Upper lobe of right lung (tissue), 1 donor: ENCODE measurements around the gene MECP2. TPM values are rescaled to one million over a fixed set of nuclear protein-coding genes. Genes with fewer than 3 reads are reported as not detected.

ENCODE experiments used
- ATAC-seq: fragments of 200-7000 bp; cut with Tn5 transposase; one replicate; pipeline ENCODE4 v1.9.1; 2020; ENCODE audit warnings: mild to moderate bottlenecking, moderate library complexity
- DNase-seq: peaks from one replicate; pipeline ENCODE4 v3.0.0-alpha.2; 2020
- H3K27ac ChIP-seq: fragments of 200-600 bp; one replicate; pipeline ENCODE4 v1.8.0; 2022
- H3K27me3 ChIP-seq: fragments of 200-600 bp; one replicate; pipeline ENCODE4 v1.8.0; 2022; ENCODE audit warnings: mild to moderate bottlenecking
- H3K36me3 ChIP-seq: fragments of 200-600 bp; one replicate; pipeline ENCODE4 v1.8.0; 2022
- H3K4me1 ChIP-seq: fragments of 200-600 bp; one replicate; pipeline ENCODE4 v1.8.0; 2022
- H3K4me3 ChIP-seq: fragments of 200-600 bp; one replicate; pipeline ENCODE4 v1.8.0; 2022; ENCODE audit warnings: mild to moderate bottlenecking
- H3K9me3 ChIP-seq: fragments of 200-600 bp; one replicate; pipeline ENCODE4 v1.8.0; 2022
- CTCF ChIP-seq: fragments of 200-600 bp; IDR thresholded peaks from one replicate; pipeline ENCODE4 v1.8.0; 2022; ENCODE audit warnings: antibody characterized with exemption
- intact Hi-C: fragments of 100-400 bp; cut with DNase I; formaldehyde crosslinking; loops from one replicate; pipeline ENCODE4 v1.11.0; 2022
- total RNA-seq: library from RNA; stranded (reverse); fragmentation: NEBNext Ultra II Directional; extraction: Animal tissue kit (Norgen Biotek cat#: 25700); gene quantifications from one replicate; pipeline ENCODE4 v1.2.1, GENCODE V29; 2021
- donor health status: DM: no; HTN: yes; CAD: no; lungs with severe emphysema.

MECP2 gene
- total RNA-seq, 1 donor from 2014 or later = 58.6 TPM

GRCh38 chrX:154131955-154132354, 34.4 kb upstream of the MECP2 start:
- ATAC-seq (no peak), DNase-seq (no peak)
- Histone ChIP-seq H3K9me3 (no peaks in the 10 kb centered on the region), H3K27ac (no peak overlapping the region), H3K4me3 (no peak overlapping the region), H3K36me3 (no peaks in the 10 kb centered on the region), H3K27me3 (no peaks in the 10 kb centered on the region), H3K4me1 (peaks cover 3% of the 10 kb centered on the region)
- intact Hi-C loops = no loop called here
- TF ChIP-seq CTCF = no peak

GRCh38 chrX:154126101-154126500, 28.6 kb upstream of the MECP2 start:
- Histone ChIP-seq H3K9me3 (no peaks in the 10 kb centered on the region), H3K4me1 (peaks cover 3% of the 10 kb centered on the region), H3K27me3 (no peaks in the 10 kb centered on the region), H3K27ac (no peak overlapping the region), H3K4me3 (no peak overlapping the region), H3K36me3 (no peaks in the 10 kb centered on the region)
- no peak for DNase-seq
- intact Hi-C loops = no loop called here
- no peak for TF ChIP-seq CTCF
- no peak for ATAC-seq

GRCh38 chrX:154125391-154126040, 28.0 kb upstream of the MECP2 start:
- intact Hi-C loops = no loop called here
- H3K9me3 ChIP-seq = no peaks in the 10 kb centered on the region
- no peak for TF ChIP-seq CTCF
- no peak overlapping the region for H3K4me3 ChIP-seq
- H3K4me1 ChIP-seq = peaks cover 3% of the 10 kb centered on the region
- ATAC-seq (no peak), DNase-seq (no peak)
- H3K36me3 ChIP-seq = no peaks in the 10 kb centered on the region
- H3K27ac ChIP-seq = no peak overlapping the region
- no peaks in the 10 kb centered on the region for H3K27me3 ChIP-seq

- ATAC-seq = peak; percentile 95
- intact Hi-C loops = no loop called here
- Histone ChIP-seq H3K4me3 (no peak overlapping the region), H3K27me3 (no peaks in the 10 kb centered on the region), H3K4me1 (peaks cover 3% of the 10 kb centered on the region), H3K27ac (no peak overlapping the region), H3K36me3 (no peaks in the 10 kb centered on the region), H3K9me3 (no peaks in the 10 kb centered on the region)
- peak; percentile 71 for DNase-seq
- no peak for TF ChIP-seq CTCF
These were observed 26.0 kb upstream of the MECP2 start for GRCh38 chrX:154123241-154124219.

GRCh38 chrX:154121961-154122360, 24.4 kb upstream of the MECP2 start:
- Histone ChIP-seq H3K27ac (no peak overlapping the region), H3K4me1 (peaks cover 3% of the 10 kb centered on the region), H3K27me3 (no peaks in the 10 kb centered on the region), H3K36me3 (no peaks in the 10 kb centered on the region), H3K9me3 (no peaks in the 10 kb centered on the region), H3K4me3 (no peak overlapping the region)
- intact Hi-C loops = no loop called here
- ATAC-seq = no peak
- no peak for DNase-seq
- no peak for TF ChIP-seq CTCF
